Fibroblast of the conjunctiva (primary cell): ENCODE results near the gene OTUB2.

Source experiments
- DNase-seq: peaks from one replicate; pipeline ENCODE4 v3.0.0-alpha.2; 2010; ENCODE audit warnings: low read depth

OTUB2 gene

DNA sequence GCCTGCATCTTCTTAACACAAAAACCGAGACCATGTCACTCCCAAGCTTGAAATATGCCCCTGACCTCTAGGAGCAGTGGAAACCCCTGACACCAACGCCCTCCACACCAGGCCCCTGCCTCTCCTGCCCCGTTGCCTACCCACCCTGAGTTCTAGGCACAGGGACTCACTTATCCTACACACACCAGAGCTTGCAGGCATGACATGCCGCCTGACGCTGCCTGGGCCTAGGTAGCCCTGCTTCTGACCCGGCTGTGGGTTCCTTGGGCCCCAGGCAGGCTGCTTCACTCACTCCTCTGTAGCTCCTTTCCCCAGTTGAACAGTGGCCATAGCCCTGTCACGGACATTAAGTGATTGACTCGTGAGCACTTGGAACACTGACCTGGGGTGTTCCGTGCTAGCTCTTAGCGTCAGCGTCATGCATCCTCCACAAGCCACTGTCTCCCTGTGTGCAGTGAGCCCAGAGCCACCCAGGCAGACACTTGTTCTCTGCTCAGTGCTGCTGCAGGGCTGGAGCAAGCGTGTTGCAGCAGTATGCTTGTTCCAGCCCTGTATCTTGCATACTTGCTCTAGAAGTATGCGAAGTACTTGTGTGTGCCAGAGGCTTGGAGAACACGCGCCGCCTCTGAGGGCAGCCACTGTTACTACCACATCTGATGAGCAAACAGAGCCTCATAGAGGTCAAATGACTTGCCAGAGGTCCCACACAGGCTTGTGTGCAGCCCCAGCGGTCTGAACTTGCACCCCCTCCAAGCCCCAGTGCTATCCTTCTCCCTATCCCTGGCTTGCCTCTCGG lies 15.6 kb downstream of the OTUB2 start:
- peak; percentile 59 for DNase-seq

DNA sequence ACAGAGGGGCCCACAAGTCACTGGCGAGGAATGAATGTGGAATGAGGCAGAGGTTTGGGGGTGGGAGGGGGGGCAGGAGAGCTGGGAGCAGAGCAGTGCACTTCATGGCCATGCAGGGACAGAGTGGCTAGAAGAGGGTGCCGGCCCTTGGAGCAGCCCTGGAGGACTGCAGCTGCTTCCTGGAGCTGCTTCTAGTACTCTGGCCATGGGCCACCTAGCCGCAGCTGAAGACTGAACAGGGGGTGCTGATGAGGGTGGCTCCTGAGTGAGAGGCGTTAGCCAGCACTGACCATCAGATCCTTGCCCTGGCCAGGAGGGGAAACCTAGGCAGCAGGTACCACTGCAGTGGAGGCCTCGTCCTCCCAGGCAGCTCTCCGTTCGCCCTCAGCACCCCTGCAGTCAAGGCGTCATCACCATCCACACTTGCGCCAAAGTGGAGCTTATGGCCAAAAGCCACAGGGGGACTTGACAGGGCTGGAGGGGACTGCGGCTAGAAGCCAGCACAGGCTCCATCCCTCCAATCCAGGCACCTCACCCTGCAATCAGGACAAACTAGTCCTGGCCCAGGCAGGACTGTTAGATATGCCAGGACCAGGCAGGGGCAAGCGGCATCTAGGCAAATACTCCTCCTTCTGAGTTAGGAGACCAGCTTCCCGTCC lies 16.4 kb downstream of the OTUB2 start:
- DNase-seq, result no peak

DNA sequence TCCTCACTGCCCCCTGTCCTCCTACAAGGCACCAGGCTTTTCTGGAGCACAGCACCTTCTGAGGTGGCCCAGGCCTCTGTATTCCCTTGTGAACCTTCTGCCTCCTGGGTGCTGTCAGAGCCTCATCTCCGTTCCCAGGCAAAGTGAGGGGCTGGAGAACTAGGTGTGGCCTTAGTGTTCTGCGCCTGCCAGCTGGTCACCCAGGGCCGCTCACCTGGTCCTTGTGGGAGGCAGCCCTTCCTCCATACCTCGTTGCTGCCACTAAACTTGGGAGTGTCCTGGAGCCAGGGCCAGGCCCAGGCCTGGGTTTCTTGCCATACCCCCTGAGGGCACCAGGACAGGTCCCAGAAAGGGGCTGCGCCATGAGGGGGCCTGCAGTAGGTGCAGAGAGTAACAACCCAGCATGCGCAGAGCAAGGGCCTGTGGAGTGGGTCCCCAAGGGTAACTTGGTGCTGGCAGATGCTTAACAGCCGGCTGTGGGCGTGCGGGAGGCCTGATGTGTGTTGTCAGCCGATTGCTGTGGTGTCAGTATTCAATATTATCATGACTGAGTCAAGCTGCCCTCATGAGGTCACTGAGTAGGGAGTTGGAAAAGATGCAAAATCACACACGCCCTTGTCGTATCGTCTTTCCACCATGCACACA lies 17.1 kb downstream of the OTUB2 start:
- DNase-seq, result no peak

DNA sequence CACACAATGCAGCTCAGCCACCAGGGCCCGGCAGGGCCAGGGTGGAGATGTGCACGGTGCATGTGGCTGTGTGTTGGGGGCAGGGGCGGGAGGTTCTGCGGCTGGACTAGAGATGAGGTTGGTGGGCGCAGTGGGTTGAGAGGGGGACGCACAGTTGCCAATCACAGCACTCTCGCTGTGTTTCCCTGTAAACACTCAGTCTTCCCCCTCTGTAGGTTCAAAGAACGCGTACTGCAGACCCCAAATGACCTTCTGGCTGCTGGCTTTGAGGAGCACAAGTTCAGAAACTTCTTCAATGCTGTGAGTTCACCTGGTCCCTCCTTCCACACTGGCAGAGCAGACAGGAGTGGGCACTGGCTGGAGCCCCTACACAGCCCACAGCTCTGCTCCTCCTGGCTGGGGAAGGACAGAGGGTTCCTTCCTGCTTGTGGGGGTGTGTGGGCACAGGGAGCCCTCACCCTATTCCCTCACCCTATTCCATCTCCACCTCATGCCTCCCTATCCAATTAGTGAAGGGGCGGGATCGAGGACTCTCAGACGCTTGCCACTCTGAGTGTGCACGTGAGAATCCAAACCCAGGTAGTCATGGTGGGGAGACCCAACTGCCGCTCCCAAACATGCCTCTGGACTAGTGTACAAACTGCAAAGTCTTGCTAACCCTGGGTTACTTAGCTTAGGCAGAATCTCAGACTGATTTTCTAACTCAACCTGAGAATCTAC lies 17.8 kb downstream of the OTUB2 start:
- DNase-seq, result no peak

DNA sequence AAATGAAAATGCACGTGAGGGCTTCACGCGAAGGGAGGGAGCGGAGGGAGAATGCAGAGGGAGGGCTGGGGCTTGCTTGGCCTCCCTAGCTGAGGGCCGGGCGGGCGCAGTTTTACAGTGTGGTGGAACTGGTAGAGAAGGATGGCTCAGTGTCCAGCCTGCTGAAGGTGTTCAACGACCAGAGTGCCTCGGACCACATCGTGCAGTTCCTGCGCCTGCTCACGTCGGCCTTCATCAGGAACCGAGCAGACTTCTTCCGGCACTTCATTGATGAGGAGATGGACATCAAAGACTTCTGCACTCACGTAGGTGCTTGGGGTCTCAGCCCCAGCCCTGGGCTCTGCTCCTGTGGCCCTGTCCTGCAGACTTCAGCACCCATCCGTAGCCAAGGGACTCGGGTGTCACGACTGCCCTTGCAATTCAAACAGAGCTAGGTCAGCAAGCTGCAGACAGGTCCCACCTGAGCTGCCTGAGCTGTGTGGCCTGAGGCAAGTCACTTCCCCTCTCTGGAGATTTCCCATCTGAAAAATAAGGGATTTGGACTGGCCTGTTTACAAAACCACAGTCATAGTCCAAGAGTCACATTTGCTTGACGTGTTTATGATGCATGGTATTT lies 18.4 kb downstream of the OTUB2 start:
- DNase-seq, result no peak

DNA sequence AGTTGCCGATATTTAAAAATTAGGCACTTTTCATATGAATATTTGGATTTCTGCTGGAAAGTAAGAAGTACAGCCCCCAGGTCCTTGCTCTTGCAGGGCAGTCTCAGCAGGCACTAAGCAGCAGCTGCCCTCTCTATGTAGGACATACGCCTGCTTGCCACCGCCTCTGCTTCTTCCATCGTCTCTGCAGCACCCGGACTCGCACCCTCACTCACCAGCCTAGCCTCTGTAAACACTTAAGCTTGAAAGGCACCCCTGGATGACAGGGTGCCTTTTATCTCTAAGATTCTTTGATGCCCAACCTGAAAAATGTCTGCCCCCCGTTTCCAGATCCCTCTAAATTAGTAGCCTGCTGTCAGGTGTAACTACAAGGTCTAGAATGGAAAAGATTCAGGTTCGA lies 19.0 kb downstream of the OTUB2 start:
- DNase-seq, result no peak

DNA sequence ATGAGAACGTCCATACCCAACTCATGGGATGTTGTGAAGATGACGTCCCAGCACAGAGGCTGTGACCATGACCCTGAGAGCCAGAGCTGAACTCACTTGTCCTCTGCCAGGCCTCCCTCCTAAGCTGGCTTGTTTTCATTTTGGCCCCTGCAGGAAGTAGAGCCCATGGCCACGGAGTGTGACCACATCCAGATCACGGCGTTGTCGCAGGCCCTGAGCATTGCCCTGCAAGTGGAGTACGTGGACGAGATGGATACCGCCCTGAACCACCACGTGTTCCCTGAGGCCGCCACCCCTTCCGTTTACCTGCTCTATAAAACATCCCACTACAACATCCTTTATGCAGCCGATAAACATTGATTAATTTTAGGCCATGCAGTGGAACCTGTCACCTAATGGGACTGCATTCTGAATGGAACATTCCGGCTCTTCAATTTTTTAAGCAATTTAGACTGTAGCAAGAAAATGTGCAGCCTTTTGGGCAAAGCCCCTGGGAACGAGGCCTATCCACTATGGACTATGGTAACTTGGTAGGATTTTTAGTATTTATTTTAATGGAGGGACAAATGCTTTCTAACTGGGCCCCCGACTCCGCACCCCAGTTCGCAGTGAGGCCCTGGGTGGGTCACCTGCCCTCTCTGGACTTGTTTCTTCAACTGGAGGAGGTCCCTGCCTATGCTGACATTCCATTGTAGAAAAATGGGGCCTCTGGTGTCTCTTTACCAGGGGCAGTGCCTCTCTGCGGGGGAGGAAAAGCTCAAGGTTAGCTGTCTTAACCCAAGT lies 19.6 kb downstream of the OTUB2 start:
- DNase-seq, result no peak

DNA sequence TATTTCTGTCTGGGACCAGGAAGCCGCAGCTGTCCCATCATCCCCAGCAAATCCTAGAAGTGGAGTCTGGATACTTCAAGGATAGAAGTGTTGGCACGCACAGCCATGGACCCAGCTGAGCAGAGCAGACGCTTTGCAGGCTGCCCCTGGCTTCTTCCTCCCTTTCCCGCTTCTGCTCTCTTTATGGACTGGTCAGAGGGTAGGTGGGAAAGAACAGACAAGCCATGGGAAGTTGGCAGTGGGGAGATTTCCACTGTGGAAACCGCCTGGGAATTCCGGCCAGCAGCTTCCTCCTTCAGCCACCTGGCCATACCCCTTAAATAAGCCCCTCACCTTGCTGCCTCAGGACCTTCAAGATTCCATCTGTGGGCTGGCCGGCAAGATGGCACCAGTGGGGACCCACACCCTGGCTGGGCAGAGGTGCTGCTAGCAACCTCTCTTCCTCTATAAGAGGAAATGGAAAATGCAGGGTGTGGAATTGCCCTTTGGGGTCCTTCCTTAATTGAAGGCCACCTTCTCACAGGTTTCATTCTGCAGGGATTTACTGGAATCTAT lies 20.6 kb downstream of the OTUB2 start:
- no peak for DNase-seq

DNA sequence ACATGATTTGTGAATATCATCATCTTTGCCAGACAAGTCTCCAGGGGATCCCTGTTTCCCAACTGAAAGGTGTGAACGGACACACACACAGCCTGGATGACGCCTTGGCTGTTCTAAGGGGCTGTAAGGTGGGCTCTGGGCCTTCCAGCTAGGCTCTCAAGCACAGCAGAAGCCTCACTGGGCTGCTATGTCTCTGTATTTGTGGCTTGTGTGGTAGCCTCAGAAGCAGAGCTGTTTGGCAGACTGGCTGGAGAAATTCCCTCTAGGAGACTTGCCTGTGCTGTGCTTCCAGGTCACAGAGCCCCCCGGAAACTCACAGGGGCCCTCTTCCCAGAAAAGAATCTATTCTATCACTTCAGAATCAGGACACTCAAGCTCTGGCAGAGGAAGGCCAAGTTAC lies 21.4 kb downstream of the OTUB2 start:
- no peak for DNase-seq

DNA sequence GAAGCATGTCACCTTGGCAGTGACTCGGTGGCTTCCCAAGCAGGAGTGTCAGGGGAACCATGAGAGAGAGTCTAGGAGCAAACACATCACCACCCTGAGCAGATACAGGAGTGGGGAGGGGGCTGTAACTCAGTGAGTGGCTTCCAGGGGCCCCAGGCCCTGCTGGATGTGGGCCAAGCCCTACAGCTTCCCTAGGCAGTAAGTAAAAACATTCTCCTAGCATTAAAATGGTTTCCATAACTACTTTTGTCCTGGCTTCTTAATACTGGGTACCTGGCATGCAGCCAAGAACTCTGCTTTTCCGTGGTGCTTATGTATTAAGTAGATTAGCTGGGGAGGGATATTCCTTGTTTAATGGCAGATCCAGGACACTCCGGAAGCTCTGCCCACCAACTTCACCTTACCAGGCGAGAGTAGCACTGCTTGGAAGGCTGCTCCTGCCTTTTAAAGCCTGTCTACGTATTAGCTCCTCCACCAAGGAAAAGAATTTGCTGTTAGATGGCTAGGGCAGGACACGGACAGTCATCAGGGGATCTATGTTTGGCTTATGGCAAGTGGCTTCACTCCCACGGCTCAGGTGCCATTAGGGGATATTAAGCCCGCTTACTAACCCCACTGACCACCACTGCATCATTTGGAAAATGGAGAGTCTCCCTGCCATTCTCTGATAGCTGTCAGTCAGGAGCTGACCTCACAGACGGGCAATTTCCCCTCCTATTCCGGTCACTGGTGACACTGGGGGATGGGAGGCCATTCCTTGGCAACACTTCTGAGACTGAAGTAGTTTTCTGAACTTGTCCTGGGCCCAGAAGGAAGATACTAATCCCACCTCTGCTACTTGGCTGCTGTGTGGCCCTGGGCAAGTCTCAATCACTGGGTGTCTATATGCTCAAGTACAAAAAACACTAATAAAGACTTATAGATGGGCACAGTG lies 22.8 kb downstream of the OTUB2 start:
- no peak for DNase-seq

DNA sequence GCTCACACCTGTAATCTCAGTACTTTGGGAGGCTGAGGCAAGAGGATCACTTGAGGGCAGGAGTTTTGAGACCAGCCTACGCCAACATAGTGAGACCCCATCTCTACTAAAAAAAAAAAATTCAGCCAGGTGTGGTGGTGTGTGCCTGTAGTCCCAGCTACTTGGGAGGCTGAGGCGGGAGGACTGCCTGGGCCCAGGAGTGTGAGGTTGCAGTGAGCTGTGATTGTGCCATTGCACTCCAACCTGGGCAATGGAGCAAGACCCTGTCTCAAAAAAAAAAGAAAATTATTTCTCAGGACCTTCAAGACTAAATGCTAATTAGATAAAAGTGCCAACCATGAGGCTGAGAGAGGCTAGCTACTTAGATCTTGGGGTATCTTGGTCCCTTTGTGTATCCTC lies 23.5 kb downstream of the OTUB2 start:
- no peak for DNase-seq

DNA sequence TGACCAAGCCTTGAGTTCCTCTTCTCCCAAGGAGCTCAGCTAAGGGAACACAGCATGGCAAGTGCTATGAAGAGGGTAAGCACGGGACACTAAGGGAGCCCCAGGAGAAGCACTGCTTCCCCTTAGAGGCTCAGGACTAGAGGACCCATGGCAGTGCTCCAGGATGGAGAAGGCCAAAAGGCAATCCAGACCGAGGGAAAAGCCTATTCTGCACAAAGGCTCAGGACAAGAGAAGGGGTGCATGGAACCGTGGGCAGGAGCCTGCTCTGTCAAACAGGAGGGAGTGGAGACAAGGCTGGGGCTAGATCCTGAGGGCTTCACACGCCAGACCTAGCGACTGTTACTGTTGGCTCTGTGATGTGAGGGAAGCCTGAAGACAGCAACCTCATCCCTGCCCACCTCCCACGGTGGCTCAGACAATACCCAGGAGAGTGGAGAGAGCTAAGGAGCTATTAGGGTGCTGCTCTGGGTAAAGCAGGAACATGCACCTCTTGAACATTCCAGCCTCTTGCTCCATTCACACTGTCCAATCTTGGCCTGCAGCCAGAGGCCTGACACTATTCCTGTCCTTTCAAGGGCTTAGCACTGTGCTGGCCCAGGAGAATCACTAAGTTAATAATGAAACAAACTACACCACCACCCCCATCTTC lies 24.2 kb downstream of the OTUB2 start:
- no peak for DNase-seq

DNA sequence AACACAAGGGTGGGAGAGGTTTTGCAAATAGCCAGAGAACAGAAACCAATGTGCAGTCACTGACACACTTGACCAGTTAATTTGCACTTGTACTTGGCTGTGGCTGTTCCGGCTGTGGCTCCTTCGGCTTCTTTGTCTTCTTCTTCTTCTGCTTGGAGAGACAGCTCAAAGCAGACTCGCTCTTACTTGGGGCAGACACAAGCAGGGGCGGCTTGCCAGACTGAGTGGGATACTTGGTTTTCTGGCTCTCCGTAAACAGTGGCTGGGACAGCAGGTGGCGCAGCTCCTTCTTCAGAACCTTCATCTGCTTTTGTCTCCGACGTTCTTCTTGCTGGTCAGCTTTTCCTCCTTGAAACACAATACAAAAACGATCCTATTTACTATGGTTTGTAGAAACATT lies 25.0 kb downstream of the OTUB2 start:
- peak; percentile 18 for DNase-seq

DNA sequence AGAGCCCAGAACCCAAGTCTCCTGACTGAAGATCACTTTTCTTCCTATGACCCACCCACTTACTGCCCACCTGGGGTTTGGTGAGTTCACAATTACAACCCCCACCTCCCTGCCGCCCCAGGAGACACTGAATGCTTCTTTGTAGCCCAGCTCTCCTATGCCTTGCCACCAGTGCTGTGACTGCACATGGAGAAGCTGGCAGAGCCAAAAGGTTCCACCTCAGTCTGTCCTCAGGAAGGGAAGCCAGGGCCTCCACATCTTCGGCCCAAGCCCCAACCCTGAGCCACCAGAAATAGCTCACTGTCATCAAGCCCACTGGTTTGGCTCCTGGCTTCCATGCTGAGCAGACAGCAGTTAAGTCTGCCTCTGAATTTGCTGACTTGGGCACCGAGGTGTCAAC lies 25.6 kb downstream of the OTUB2 start:
- no peak for DNase-seq

DNA sequence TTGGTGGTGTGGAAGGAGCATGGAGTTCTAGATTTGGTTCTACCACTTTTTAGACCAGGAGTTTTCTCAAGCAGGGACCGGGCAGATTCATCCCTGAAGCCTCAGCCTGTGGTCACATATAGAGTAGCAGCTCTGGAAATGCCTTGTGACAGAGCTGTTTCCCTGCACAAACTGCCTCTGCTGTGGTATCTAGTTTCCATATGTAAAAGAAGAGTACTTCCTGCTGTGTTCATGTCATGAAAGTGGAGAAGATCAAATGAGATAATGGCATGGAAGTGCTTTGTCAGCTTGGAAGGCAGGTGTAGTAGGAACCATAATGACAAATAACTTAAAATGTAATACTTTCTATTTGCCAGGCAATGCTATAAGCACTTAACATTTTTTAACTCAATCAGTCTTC lies 26.1 kb downstream of the OTUB2 start:
- DNase-seq, result no peak

DNA sequence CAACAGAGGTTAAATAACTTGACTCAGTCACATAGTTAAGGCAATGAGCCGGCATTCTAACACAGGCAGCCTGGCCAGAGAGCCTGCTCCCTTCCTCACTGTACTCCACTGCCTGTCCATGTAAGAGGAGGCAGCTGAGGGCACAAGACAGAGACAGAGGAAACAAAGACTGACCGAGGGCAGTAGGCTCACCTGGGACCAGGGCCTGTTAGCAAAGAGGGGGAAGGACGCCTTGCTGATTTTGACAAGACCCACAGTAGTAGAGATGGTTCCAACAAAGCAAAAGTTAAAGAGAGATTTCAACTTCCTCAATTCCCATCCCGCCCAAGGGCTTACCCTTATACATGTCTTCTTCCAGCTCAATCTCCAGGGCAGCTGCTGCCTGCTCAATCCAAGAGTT lies 26.5 kb downstream of the OTUB2 start:
- no peak for DNase-seq

DNA sequence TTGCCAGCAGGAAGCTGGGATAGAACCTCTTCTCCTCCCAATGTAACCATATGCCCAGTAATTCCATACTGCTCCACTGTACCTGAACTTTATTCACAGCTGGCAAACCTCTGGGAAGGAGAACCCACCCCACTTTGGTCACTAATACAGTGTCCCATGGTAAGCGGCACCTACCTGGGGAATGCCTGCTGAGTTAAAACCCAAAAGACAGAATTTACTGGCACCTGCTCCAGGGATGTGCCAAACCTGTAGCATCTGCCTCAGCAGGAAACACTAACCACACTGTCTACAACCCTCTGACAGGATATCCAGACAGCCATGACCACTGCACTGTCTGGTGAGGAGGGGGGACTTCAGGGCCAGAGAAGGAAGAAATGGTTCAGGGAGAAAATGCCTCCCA lies 28.3 kb downstream of the OTUB2 start:
- no peak for DNase-seq

DNA sequence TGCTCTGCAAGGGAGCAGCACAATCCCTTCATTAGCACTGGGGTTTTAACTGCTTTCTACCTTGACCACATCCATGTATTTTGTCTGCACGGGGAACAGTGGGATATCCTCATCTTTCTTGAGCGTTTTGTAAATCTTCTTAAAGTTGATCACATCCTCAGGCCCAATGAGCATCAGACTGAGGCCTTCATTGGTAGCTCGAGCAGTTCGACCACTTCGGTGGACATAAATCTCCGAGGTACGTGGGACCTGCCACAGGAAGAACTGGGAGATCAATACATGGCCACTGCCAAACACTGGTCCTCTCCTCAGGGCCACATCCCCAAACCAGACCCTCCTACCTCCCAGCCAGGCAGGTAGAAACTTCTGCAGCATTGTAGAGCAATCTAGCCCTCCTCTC lies 28.8 kb downstream of the OTUB2 start:
- no peak for DNase-seq

DNA sequence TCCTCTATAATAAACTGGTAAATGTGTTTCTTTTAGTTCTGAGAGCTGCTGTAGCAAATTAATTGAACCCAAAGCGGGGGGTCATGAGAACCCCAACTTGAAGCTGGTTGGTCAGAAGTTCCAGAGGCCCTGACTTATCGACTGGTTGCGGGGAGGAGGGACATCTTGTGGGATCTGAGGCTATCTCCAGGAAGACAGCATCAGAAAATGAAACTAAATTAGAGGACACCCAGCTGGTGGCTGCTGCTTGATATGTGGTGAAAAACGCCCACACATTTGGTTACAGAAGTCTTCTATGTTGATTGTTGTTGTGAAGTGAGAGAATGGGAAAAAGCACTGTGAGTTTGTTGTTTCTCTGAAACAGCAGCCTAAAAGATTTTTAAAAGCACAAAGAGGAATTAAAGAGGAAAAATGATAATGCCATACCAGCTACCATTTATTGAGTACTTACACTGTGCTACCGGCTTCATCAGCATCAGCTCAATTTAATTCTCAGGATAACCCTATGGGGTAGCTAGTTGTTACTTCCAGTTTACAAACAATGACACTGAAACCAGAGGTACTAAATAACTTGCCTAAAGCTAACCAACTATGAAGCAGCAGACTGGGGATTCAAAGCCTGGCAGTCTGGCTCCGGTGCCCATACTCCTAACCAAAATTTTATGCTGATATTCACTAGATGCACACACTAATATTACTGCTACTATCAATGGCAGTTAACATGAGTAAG lies 30.6 kb downstream of the OTUB2 start:
- DNase-seq, result no peak
